Raji (cell line): Measurements from ENCODE around the gene GRK2.

ENCODE experiments used
- POLR2A ChIP-seq: IDR thresholded peaks from 2 replicates; pipeline ENCODE4 v1.6.1; 2011; ENCODE audit warnings: low read depth, low read length, control low read depth; ENCODE audit not compliant: insufficient read depth

The GRK2 gene

GRCh38 chr11:67266449-67267187 is at the start of gene GRK2:
Gene GRK2 (plus strand): TSS chr11:67266473. CDS start chr11:67266700, 227 bp downstream.
- peak; percentile 49 for TF ChIP-seq POLR2A

- no peak for TF ChIP-seq POLR2A
Measured at GRCh38 chr11:67227726-67228125, 38.5 kb upstream of the GRK2 start.

- TF ChIP-seq POLR2A = no peak
Measured at GRCh38 chr11:67230406-67230805, 35.9 kb upstream of the GRK2 start.

- TF ChIP-seq POLR2A = no peak
Measured at GRCh38 chr11:67230886-67231285, 35.4 kb upstream of the GRK2 start.

DNA sequence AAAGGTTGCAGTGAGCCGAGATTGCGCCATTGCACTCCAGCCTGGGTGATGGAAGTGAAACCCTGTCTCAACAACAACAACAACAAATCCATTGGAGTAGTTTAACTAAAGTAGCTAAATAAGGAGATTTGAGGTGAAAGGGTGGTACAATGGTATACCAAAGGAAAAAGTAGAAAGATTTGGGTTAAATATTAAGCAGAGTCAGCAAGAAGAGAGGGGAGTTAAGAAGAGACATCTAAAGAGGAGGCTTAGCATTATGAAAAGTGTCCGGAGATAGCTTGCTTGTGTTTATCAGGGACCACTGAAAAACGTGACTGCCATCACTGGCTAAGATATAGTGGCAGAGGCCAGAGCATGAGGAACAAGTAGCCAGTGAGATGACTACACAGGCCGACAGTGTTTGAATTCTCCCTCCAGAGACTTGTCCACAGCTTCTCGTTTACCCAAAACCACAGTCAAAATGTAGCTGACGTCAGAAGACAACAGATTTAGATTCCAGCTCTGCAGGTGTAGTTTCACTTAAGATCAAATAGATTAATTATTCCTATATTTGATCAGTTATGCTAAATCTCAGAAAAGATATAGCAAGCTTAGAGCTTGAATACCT is 32.6 kb upstream of the GRK2 start:
- TF ChIP-seq POLR2A = no peak

DNA sequence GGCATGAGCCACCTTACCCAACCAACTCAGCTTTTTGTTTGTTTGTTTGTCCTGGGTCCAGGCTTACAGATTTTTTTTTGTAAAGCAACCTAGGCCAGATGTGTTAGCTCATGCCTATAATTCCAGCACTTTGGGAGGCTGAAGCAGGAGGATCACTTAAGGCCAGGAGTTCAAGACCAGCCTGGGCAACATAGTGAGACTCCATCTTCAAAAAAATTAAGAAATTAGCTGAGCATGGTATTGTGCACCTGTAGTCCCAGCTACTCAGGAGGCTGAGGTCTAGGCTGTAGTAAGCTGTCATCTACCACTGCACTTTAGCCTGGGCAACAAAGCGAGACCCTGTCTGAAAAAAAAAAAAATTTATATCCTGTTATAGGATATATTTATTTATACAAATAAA is 28.7 kb upstream of the GRK2 start:
- no peak for TF ChIP-seq POLR2A

DNA sequence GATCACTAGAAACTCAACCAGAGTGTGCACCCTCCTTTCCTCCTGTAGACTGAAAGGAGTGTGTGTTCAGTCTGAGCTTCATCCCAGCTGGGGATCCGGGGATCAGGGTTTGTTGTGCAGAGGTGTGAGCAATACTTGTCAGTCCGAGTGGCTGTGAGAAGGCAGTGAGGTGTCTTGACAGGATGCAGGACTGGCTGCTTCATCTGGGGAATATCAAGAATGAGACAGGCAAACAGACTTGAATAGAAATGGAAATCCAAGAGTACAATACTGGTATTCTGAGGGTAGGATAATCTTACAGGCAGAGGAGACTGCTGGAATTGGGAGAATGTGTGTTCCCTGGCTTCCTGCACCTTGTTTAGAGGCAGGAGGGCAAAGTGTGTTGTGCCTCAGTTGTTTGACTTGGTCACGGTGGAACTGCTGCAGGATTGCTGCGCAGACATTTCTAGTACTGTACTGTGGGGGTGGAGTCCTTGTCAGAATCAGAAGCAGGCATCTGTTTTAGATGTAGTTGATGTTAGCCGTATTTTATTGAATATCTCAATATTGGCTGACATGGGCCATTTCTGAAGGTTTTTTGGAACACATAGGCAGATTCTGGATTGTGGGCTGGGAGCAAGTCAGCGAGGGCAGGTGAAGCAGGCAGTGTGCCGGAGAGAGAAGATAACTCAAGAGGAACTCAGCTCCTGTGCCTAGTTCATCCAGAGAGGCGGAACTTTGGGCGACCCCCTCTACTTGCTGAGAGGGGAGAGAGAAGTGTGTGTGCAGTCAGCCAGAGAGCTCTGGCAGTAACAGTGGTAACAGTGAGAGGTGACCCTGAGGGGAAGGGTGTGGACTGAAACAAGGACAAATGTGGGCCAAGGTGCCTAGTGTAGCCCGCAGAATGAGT is 27.1 kb upstream of the GRK2 start:
- TF ChIP-seq POLR2A = no peak

GRCh38 chr11:67239783-67240575 is 26.3 kb upstream of the GRK2 start:
- TF ChIP-seq POLR2A = peak; percentile 99

DNA sequence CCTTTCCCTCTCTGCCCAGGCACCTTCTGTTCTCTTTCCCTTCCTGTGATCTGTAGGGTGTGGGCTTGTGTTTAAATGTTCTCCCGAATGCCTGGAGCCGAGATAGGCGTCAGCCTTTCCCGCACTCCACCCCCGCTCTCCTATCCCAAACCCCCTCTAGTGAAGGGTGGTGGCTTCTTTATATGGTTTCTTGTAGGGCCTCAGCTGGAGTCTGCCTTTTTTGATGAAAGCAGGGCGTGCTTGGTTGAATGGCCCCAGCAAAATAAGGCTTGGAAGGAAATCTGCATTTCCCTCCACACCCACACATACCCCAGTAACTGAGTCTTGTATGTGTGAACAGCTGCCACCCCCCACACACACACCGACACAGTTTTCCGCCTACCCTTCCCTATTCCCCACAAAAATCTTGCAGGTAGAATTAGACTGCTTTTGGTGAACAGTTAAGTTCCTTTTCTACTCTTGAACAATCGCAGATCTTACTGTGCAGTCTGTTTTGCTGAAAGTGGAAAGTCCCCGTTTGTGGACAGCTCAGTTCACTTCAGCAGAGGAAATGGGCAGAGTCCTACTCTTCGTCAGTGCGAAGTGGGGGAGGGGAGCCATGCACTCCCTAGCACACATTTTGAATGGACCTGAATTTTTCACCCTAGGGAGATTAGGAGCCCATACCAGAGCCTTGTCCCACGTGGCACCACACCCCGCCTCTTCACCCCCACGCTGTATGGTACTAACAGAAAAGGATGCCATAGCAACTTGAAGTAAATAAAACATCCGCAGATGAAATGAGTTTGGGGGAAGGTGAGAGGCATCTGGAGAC is 25.5 kb upstream of the GRK2 start:
- peak; percentile 60; the same call in 1 of the 2 replicates for TF ChIP-seq POLR2A

DNA sequence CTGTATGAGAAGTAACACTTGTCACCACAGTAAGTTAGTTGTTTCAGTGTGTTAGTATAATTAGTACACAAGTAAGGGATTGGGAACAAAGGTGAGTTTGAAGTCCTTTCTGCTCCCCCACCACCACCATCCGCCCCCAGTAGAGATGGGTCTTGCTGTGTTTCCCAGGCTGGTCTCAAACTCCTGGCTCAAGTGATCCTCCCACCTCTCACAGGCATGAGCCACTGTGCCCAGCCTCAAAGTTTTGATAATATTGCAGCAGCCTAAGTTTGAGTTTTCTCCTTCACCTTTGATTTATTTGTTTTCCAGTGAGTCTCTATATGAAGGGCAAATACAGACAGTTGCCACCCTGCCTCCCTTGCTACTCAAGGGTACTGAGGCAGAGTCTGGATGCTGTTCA is 23.7 kb upstream of the GRK2 start:
- no peak for TF ChIP-seq POLR2A

DNA sequence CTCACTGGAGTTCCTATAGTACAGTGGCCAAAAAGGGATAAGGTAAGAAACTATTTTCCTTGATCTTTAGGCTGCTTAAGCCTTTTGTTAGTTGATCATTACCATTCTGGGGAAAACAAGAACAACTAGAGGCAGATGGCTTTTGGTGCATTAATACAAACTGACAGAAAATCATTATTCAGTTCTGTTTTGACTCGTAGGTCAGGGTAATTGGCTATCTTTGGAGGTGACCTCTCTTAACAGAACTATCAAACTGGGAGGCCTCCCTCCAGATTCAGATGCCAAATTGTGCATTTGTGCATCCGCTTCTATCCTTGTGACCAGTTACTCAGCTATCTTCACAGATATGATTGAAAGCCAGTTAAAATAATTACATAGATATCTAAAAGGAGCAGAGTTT is 23.2 kb upstream of the GRK2 start:
- no peak for TF ChIP-seq POLR2A

DNA sequence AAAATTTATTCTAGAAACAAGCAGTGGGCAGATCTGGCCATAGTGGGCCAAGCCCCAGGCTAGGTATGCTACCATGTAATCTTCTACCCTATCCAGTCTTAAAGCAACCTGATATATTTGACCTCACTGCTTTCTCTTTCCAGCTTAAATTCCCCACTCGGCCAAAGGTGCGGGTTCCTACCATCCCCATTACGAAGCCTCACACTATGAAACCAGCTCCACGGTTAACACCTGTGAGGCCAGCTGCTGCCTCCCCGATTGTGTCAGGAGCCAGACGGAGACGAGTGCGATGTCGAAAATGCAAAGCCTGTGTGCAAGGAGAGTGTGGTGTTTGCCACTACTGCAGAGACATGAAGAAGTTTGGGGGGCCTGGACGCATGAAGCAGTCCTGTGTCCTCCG is 21.2 kb upstream of the GRK2 start:
- no peak for TF ChIP-seq POLR2A

GRCh38 chr11:67247946-67248550 is 18.2 kb upstream of the GRK2 start:
- TF ChIP-seq POLR2A = no peak

DNA sequence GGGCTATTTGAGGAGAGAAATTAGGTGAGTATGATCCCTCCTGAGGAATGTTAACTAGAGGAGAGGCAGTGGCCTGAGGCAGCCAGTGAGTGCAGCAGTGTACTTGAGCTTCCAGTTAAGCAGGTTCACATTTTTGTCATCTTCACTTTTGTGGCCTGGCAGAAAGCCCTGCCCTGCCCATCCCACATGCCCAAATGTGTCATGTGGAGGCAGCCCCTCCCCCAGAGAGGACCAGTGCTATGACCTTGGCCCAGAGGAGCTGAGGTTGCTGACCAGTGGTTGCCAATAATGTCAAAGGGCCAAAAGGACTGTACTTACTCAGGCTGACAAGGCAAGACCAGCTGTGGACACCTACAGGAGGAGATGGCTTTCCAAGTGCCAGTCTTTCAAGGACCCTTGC is 17.6 kb upstream of the GRK2 start:
- no peak for TF ChIP-seq POLR2A
